Lower lobe of right lung (tissue), 2 donors: ENCODE measurements around the gene DOCK4. TPM values are rescaled to one million over a fixed set of nuclear protein-coding genes. Genes with fewer than 3 reads are reported as not detected.

Experiments
- ATAC-seq, 2 donors: fragments of 200-7000 bp; cut with Tn5 transposase; one replicate each; pipeline ENCODE4 v1.9.1; 2020 to 2022; ENCODE audit warnings: mild to moderate bottlenecking in 2 of 2, moderate library complexity in 2 of 2
- DNase-seq: peaks from one replicate; pipeline ENCODE4 v3.0.0-alpha.2; 2020
- H3K27ac ChIP-seq: fragments of 200-600 bp; one replicate; pipeline ENCODE4 v1.8.0; 2022
- H3K27me3 ChIP-seq: fragments of 200-600 bp; one replicate; pipeline ENCODE4 v1.8.0; 2022; ENCODE audit warnings: low read depth
- H3K36me3 ChIP-seq: fragments of 200-600 bp; one replicate; pipeline ENCODE4 v1.8.0; 2022; ENCODE audit warnings: mild to moderate bottlenecking
- H3K4me1 ChIP-seq: fragments of 200-600 bp; one replicate; pipeline ENCODE4 v1.8.0; 2022
- H3K4me3 ChIP-seq: fragments of 200-600 bp; one replicate; pipeline ENCODE4 v1.8.0; 2022; ENCODE audit warnings: mild to moderate bottlenecking
- H3K9me3 ChIP-seq: fragments of 200-600 bp; one replicate; pipeline ENCODE4 v1.8.0; 2022
- CTCF ChIP-seq: fragments of 200-600 bp; IDR thresholded peaks from one replicate; pipeline ENCODE4 v1.8.0; 2022; ENCODE audit warnings: antibody characterized with exemption, mild to moderate bottlenecking
- intact Hi-C: fragments of 100-400 bp; cut with DNase I; formaldehyde crosslinking; loops from one replicate; pipeline ENCODE4 v1.11.0; 2022
- total RNA-seq: library from RNA; stranded (reverse); fragmentation: NEBNext Ultra II Directional; extraction: Animal tissue kit (Norgen Biotek cat#: 25700); gene quantifications from one replicate; pipeline ENCODE4 v1.2.1, GENCODE V29; 2021
- donor health status: DM: no; HTN: yes; CAD: no; lungs with severe emphysema.

Gene DOCK4
- total RNA-seq, 1 donor from 2014 or later, result 78.5 TPM

GRCh38 chr7:112042631-112043030 lies 163.6 kb downstream of the DOCK4 start:
- H3K36me3 ChIP-seq, result no peaks in the 10 kb centered on the region
- no peaks in the 10 kb centered on the region for H3K4me1 ChIP-seq
- no peak for TF ChIP-seq CTCF
- ATAC-seq (no peak), DNase-seq (no peak)
- no peaks in the 10 kb centered on the region for H3K27me3 ChIP-seq
- no peak overlapping the region for H3K27ac ChIP-seq
- H3K9me3 ChIP-seq, result peaks cover 5% of the 10 kb centered on the region
- intact Hi-C loops, result no loop called here
- H3K4me3 ChIP-seq, result no peak overlapping the region

- H3K27me3 ChIP-seq, result no peaks in the 10 kb centered on the region
- intact Hi-C loops, result no loop called here
Measured at GRCh38 chr7:112038353-112038752, 167.8 kb downstream of the DOCK4 start.

GRCh38 chr7:112036071-112036470 lies 170.1 kb downstream of the DOCK4 start:
- no peak for TF ChIP-seq CTCF
- no peaks in the 10 kb centered on the region for H3K27me3 ChIP-seq
- no peaks in the 10 kb centered on the region for H3K9me3 ChIP-seq
- no peak overlapping the region for H3K27ac ChIP-seq
- DNase-seq (no peak), ATAC-seq (no peak)
- intact Hi-C loops, result no loop called here
- H3K4me1 ChIP-seq, result peaks cover 32% of the 10 kb centered on the region
- H3K36me3 ChIP-seq, result no peaks in the 10 kb centered on the region
- no peak overlapping the region for H3K4me3 ChIP-seq

More at GRCh38 chr7:112038353-112038752, 167.8 kb downstream of the DOCK4 start:
- no peak for DNase-seq
- no peaks in the 10 kb centered on the region for H3K9me3 ChIP-seq
- peaks cover 18% of the 10 kb centered on the region for H3K4me1 ChIP-seq
- no peak overlapping the region for H3K4me3 ChIP-seq
- no peaks in the 10 kb centered on the region for H3K36me3 ChIP-seq
- no peak overlapping the region for H3K27ac ChIP-seq
- no peak for ATAC-seq
- no peak for TF ChIP-seq CTCF

- Histone ChIP-seq H3K27ac (no peak overlapping the region), H3K36me3 (no peaks in the 10 kb centered on the region), H3K4me1 (peaks cover 33% of the 10 kb centered on the region), H3K9me3 (no peaks in the 10 kb centered on the region), H3K4me3 (no peak overlapping the region), H3K27me3 (no peaks in the 10 kb centered on the region)
- no peak for DNase-seq
- no peak for ATAC-seq
- intact Hi-C loops, result no loop called here
- no peak for TF ChIP-seq CTCF
Measured at GRCh38 chr7:112031689-112032088, 174.5 kb downstream of the DOCK4 start.

- ATAC-seq (no peak), DNase-seq (no peak)
- no peaks in the 10 kb centered on the region for H3K27me3 ChIP-seq
- intact Hi-C loops, result no loop called here
- no peak overlapping the region for H3K4me3 ChIP-seq
- no peaks in the 10 kb centered on the region for H3K9me3 ChIP-seq
- H3K4me1 ChIP-seq, result peaks cover 40% of the 10 kb centered on the region
- TF ChIP-seq CTCF, result no peak
- H3K27ac ChIP-seq, result no peak overlapping the region
- H3K36me3 ChIP-seq, result no peaks in the 10 kb centered on the region
Measured at GRCh38 chr7:112025556-112025955, 180.6 kb downstream of the DOCK4 start.

- H3K4me1 ChIP-seq, result peaks cover 52% of the 10 kb centered on the region
- no peaks in the 10 kb centered on the region for H3K9me3 ChIP-seq
- DNase-seq, result no peak
- intact Hi-C loops, result no loop called here
- TF ChIP-seq CTCF, result no peak
- H3K27ac ChIP-seq, result no peak overlapping the region
- H3K27me3 ChIP-seq, result no peaks in the 10 kb centered on the region
- H3K36me3 ChIP-seq, result no peaks in the 10 kb centered on the region
- no peak for ATAC-seq
- H3K4me3 ChIP-seq, result no peak overlapping the region
Measured at GRCh38 chr7:112023786-112024185, 182.4 kb downstream of the DOCK4 start.
